ENCODE measurements around the gene HMGN3.

- no peak for TF ChIP-seq CTCF (optimal IDR thresholded peaks at IDR 0.05 in 1 of 3, IDR thresholded peaks at IDR 0.05 in 1 of 3, conservative IDR thresholded peaks at IDR 0.05 in 1 of 3; ENCODE audit: extremely low read depth in 1 of 3, insufficient read depth in 2 of 3, low read length in 3 of 3)
- TF ChIP-seq EZH2 (IDR thresholded peaks at IDR 0.05; ENCODE audit: low read length), result no peak
Observed at GRCh38 chr6:79280756-79281155, 46.3 kb upstream of the HMGN3 start.

Measured in keratinocyte (primary cell).